IMR-90 (cell line): ENCODE results near the gene IL10.

Experiments used
- CTCF ChIP-seq: conservative IDR thresholded peaks from 2 replicates; pipeline ENCODE4 v1.5.1; 2012; ENCODE audit warnings: mild to moderate bottlenecking, low read depth, low read length, improper control_type of control experiment
- ELK1 ChIP-seq: fragments of 150-350 bp; IDR thresholded peaks from 2 replicates; pipeline ENCODE4 v1.6.1; 2016; ENCODE audit warnings: low read depth, mild to moderate bottlenecking, low read length, moderate library complexity, borderline replicate concordance
- MXI1 ChIP-seq: IDR thresholded peaks from 2 replicates; pipeline ENCODE4 v1.6.1; 2012; ENCODE audit warnings: low read depth, mild to moderate bottlenecking, low read length, moderate library complexity, borderline replicate concordance
- POLR2A ChIP-seq: IDR thresholded peaks from 2 replicates; pipeline ENCODE4 v1.6.1; 2012; ENCODE audit warnings: mild to moderate bottlenecking, low read depth, low read length
- SMC3 ChIP-seq: fragments of 150-350 bp; IDR thresholded peaks from 2 replicates; pipeline ENCODE4 v1.6.1; 2016; ENCODE audit warnings: low read depth, mild to moderate bottlenecking, antibody characterized with exemption, low read length, moderate library complexity

GRCh38 chr1:206821493-206821892 lies 49.2 kb upstream of the IL10 start:
- TF ChIP-seq CTCF (no peak), POLR2A (no peak), SMC3 (no peak), MXI1 (no peak), ELK1 (no peak)
